Esophagus muscularis mucosa (tissue), 4 donors: Measurements from ENCODE around the gene P2RY4. TPM values are rescaled to one million over a fixed set of nuclear protein-coding genes. Genes with fewer than 3 reads are reported as not detected.

Source experiments
- DNase-seq: peaks from one replicate; pipeline ENCODE4 v3.0.0-alpha.2; 2017; ENCODE audit errors: extremely low spot score
- H3K27ac ChIP-seq, 4 donors: fragments of 200-600 bp; sonication (generic); replicated peaks in 1 of 4; 1 replicate in 3 of 4; 2 replicates in 1 of 4; pipeline ENCODE4 v1.5.1; 2016 to 2019; ENCODE audit warnings: mild to moderate bottlenecking in 1 of 4
- H3K27me3 ChIP-seq, 4 donors: fragments of 200-600 bp; sonication (generic); one replicate each; pipeline versions ENCODE4 v1.5.1 to v1.6.0; 2016 to 2019
- H3K36me3 ChIP-seq, 4 donors: fragments of 200-600 bp; sonication (generic); one replicate each; pipeline ENCODE4 v1.5.1; 2016 to 2019
- H3K4me1 ChIP-seq, 4 donors: fragments of 200-600 bp; sonication (generic); one replicate each; pipeline ENCODE4 v1.5.1; 2016 to 2019
- H3K4me3 ChIP-seq, 4 donors: fragments of 200-600 bp; sonication (generic); 1 replicate in 2 of 4; 2 replicates in 2 of 4; pipeline ENCODE4 v1.5.1; 2016 to 2019; ENCODE audit warnings: mild to moderate bottlenecking in 4 of 4, moderate library complexity in 1 of 4
- H3K9me3 ChIP-seq, 4 donors: fragments of 200-600 bp; sonication (generic); 1 replicate in 3 of 4; 2 replicates in 1 of 4; pipeline ENCODE4 v1.5.1; 2016 to 2019
- EP300 ChIP-seq: sonication (generic); formaldehyde crosslinking; IDR thresholded peaks from one replicate; pipeline ENCODE4 v1.6.1; 2017; ENCODE audit warnings: antibody characterized with exemption
- POLR2A ChIP-seq: fragments of 450-650 bp; IDR thresholded peaks from one replicate; pipeline ENCODE4 v1.6.1; 2017; ENCODE audit warnings: antibody characterized with exemption, moderate library complexity, mild to moderate bottlenecking, low read depth
- POLR2AphosphoS5 ChIP-seq, 2 donors: sonication (generic); formaldehyde crosslinking; IDR thresholded peaks; one replicate each; pipeline ENCODE4 v1.6.1; 2017; ENCODE audit warnings: antibody characterized with exemption in 2 of 2
- WGBS: methylation state at CpG from one replicate; pipeline ENCODE4 v1.1.5; 2018; 5-methylcytosine and 5-hydroxymethylcytosine counted together
- intact Hi-C: fragments of 100-400 bp; cut with DNase I; formaldehyde crosslinking; loops from one replicate; pipeline ENCODE4 v1.15.1; 2023
- total RNA-seq, 4 donors: library from RNA; depleted of rRNA; stranded (reverse); fragments of >200 nt; gene quantifications; one replicate each; pipeline versions ENCODE4 v1.1.0 to v1.2.1, GENCODE V29; 2016
- TF ChIP-seq, protein P1 (sequence below), 3 experiments: fragments of 200-600 bp in 2 of 3; fragments of 450-650 bp in 1 of 3; sonication (generic) in 2 of 3; IDR thresholded peaks; one replicate each; pipeline ENCODE4 v1.5.1; 2017 to 2019; ENCODE audit warnings: antibody characterized with exemption in 3 of 3, mild to moderate bottlenecking in 2 of 3, moderate library complexity in 1 of 3

The P2RY4 gene
- total RNA-seq, 4 donors from 2014 or later = 0.23 to 1.2 TPM; not detected in 2

DNA sequence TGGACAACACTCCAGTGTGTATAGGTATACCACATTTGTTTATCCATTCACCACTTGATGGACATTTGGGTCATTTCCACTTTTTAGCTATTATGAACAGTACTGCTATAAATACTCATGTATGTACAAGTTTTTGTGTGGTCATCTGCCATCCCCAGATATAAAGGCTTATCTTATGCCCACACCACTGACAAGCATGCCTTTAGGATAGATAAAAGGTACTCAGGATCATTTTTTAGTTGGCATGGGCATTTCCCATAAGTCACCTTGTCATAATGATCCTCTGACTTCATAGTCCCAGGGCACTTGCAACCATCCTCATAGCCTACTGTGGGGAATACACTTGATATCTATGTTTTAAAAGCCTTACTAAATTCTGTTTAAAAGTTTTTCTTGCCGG, 19.3 kb downstream of the P2RY4 start:
- H3K9me3 ChIP-seq = no peaks in the 10 kb centered on the region
- H3K4me1 ChIP-seq = no peaks in the 10 kb centered on the region
- intact Hi-C loops = no loop called here
- no peak overlapping the region for H3K4me3 ChIP-seq
- 94% methylated on average over 1 of the region's 1 CpG for WGBS
- no peak overlapping the region for H3K27ac ChIP-seq
- TF ChIP-seq POLR2AphosphoS5 (IDR thresholded peaks at IDR 0.05) (no peak), POLR2A (no peak), EP300 (no peak)
- TF ChIP-seq, protein P1, sequence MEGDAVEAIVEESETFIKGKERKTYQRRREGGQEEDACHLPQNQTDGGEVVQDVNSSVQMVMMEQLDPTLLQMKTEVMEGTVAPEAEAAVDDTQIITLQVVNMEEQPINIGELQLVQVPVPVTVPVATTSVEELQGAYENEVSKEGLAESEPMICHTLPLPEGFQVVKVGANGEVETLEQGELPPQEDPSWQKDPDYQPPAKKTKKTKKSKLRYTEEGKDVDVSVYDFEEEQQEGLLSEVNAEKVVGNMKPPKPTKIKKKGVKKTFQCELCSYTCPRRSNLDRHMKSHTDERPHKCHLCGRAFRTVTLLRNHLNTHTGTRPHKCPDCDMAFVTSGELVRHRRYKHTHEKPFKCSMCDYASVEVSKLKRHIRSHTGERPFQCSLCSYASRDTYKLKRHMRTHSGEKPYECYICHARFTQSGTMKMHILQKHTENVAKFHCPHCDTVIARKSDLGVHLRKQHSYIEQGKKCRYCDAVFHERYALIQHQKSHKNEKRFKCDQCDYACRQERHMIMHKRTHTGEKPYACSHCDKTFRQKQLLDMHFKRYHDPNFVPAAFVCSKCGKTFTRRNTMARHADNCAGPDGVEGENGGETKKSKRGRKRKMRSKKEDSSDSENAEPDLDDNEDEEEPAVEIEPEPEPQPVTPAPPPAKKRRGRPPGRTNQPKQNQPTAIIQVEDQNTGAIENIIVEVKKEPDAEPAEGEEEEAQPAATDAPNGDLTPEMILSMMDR (IDR thresholded peaks at IDR 0.05) = no peak
- H3K36me3 ChIP-seq = no peaks in the 10 kb centered on the region
- no peak for DNase-seq
- no peaks in the 10 kb centered on the region for H3K27me3 ChIP-seq

DNA sequence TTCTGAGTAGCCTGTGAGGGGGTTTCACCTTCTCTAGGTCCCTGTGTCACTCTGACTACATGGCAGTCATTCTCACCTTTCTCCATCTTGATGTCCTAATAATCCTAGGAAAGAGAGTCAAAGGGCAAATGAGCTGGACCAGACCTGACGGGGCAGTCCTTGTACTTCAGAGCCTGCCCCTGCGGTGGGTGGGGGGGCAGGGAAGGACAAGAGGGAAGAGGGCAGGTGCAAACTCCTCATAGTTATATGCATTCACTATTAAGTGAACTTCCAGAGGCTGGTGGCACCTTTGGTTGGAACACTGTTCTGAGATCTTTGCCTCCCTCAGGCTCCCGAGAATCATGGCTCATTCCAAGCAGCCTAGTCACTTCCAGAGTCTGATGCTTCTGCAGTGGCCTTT, 25.6 kb downstream of the P2RY4 start, which contains the start of gene AWAT1:
TSS of gene AWAT1 (plus strand) at position 301 of the 400 bp plus-strand sequence. CDS start at position 342, 41 bp downstream.
- H3K9me3 ChIP-seq = no peaks in the 10 kb centered on the region
- TF ChIP-seq POLR2AphosphoS5 (IDR thresholded peaks at IDR 0.05) = no peak
- TF ChIP-seq, protein P1 (IDR thresholded peaks at IDR 0.05) = no peak
- no peak for TF ChIP-seq EP300
- no peak for TF ChIP-seq POLR2A
- H3K36me3 ChIP-seq = no peaks in the 10 kb centered on the region
- no peak for DNase-seq
- 69% methylated on average over 3 of the region's 3 CpGs for WGBS
- H3K27ac ChIP-seq = no peak within 1 kb of the TSS
- no peak within 1 kb of the TSS for H3K4me3 ChIP-seq
- no peaks in the 10 kb centered on the region for H3K27me3 ChIP-seq
- no peaks in the 10 kb centered on the region for H3K4me1 ChIP-seq
- intact Hi-C loops = no loop called here

DNA sequence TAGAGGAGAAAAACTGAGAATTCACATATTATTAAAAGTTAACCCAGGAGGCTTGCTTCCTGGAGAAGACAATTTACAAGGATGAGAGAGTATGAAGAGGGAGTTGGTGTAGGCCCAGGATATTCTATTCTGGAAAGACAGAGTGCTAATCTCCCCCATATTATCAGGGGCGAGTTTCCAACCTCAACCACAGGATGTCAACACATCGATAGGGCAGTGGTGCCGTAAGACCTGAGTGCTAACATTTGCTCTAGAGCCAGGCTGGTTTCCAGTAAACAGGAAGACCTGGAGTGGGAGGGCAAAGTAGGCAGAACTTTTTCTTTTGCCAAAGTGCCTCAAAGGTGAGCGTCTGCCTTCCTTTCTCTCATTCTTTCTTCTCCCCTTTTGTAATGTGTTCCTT, 28.3 kb downstream of the P2RY4 start:
- no peak for DNase-seq
- Histone ChIP-seq H3K4me1 (no peaks in the 10 kb centered on the region), H3K27ac (no peak overlapping the region), H3K9me3 (no peaks in the 10 kb centered on the region), H3K36me3 (no peaks in the 10 kb centered on the region), H3K27me3 (no peaks in the 10 kb centered on the region), H3K4me3 (no peak overlapping the region)
- WGBS = 79% methylated on average over 4 of the region's 4 CpGs
- TF ChIP-seq POLR2AphosphoS5 (IDR thresholded peaks at IDR 0.05) (no peak), EP300 (no peak), POLR2A (no peak)
- TF ChIP-seq, protein P1 (IDR thresholded peaks at IDR 0.05) = no peak
- intact Hi-C loops = no loop called here

DNA sequence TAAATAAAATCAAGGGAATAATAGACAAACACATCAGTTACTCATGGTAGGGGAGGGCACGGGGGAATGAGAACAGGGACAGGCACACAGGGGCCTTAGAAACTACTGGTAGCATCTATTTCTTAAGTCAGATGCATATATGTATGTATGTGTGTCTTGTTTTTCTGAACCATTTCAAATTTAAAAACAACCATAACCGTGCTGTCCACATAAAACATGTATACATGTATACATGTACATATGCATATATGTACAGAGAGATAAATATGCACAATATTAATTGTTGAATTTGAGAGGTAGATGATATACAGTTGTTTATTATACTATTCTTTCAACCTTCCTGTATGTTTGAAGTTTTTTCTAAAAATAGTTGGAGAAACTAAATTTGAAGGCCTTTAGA, 33.3 kb downstream of the P2RY4 start:
- no peak overlapping the region for H3K27ac ChIP-seq
- H3K36me3 ChIP-seq = no peaks in the 10 kb centered on the region
- H3K9me3 ChIP-seq = no peaks in the 10 kb centered on the region
- no peak overlapping the region for H3K4me3 ChIP-seq
- no peaks in the 10 kb centered on the region for H3K27me3 ChIP-seq
- H3K4me1 ChIP-seq = no peaks in the 10 kb centered on the region
- intact Hi-C loops = no loop called here
- DNase-seq = no peak
- TF ChIP-seq POLR2AphosphoS5 (IDR thresholded peaks at IDR 0.05) (no peak), EP300 (no peak), POLR2A (no peak)
- TF ChIP-seq, protein P1 (IDR thresholded peaks at IDR 0.05) = no peak
- 60% methylated on average over 2 of the region's 2 CpGs for WGBS

DNA sequence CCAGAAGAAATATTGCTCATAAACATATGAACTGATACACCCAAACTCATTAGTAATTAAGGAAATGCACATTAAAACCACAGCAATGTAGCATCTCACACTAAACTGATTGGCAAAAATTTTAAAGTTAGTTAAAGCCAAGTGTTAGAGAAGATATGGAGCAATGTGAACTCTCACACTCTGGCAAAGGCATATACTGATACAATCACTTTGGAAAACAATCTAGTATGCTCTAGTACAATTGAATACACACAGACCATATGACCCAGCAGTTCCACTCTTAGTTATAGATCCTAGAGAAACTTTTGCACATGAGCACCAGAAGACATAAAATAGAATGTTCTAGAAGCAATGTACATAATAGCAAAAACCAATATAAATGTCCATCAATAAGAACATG, 34.0 kb downstream of the P2RY4 start:
- H3K27ac ChIP-seq = no peak overlapping the region
- no peak overlapping the region for H3K4me3 ChIP-seq
- no peaks in the 10 kb centered on the region for H3K9me3 ChIP-seq

More for the DNA sequence above, 34.0 kb downstream of the P2RY4 start:
- Histone ChIP-seq H3K27me3 (no peaks in the 10 kb centered on the region), H3K4me1 (no peaks in the 10 kb centered on the region), H3K36me3 (no peaks in the 10 kb centered on the region)
- TF ChIP-seq POLR2A (no peak), EP300 (no peak), POLR2AphosphoS5 (IDR thresholded peaks at IDR 0.05) (no peak)
- TF ChIP-seq, protein P1 (IDR thresholded peaks at IDR 0.05) = no peak
- no peak for DNase-seq
- intact Hi-C loops = no loop called here
